Measurements from ENCODE around the gene NANOGP8. TPM values are rescaled to one million over a fixed set of nuclear protein-coding genes. Genes with fewer than 3 reads are reported as not detected.
A peak's percentile ranks its signal among the peaks of the same experiment; 100 is the strongest.

Gene NANOGP8
- total and polyA plus RNA-seq, 3 experiments from 2014 or later = not detected

GRCh38 chr15:35043373-35044095 lies 41.6 kb downstream of the NANOGP8 start:
- no peak overlapping the region for H3K4me3 ChIP-seq (ENCODE audit: low read length)
- Mint-ChIP-seq H3K9me3 (no peaks in the 10 kb centered on the region), H3K27me3 (peaks cover 0 to 7% of the 10 kb centered on the region in 2 donors), H3K27ac (peak overlapping the region in 2 of 8 donors; percentile 5 to 76), H3K4me3 (no peak overlapping the region), H3K36me3 (peaks cover 0 to 2% (median 0%) of the 10 kb centered on the region in 3 donors), H3K4me1 (no peaks in the 10 kb centered on the region)
- ChIA-PET CTCF (no interaction called here), POLR2A (no interaction called here)
- no peak overlapping the region for H3K27ac ChIP-seq (ENCODE audit: low read depth, low read length)
- no peaks in the 10 kb centered on the region for H3K9me3 ChIP-seq (ENCODE audit: low read length)
- H3K4me1 ChIP-seq (ENCODE audit: insufficient read depth, low read length) = no peaks in the 10 kb centered on the region
- DNase-seq = no peak
- no peaks in the 10 kb centered on the region for H3K36me3 ChIP-seq (ENCODE audit: insufficient read depth, low read length)
- H3K27me3 ChIP-seq (ENCODE audit: insufficient read depth, low read length, poor library complexity, severe bottlenecking) = no peaks in the 10 kb centered on the region

GRCh38 chr15:35040339-35041255 lies 44.5 kb downstream of the NANOGP8 start:
- DNase-seq = no peak
- H3K4me1 Mint-ChIP-seq = no peaks in the 10 kb centered on the region
- no peaks in the 10 kb centered on the region for H3K9me3 Mint-ChIP-seq
- Histone ChIP-seq H3K27me3 (ENCODE audit: insufficient read depth, low read length, poor library complexity, severe bottlenecking) (no peaks in the 10 kb centered on the region), H3K27ac (ENCODE audit: low read depth, low read length) (no peak overlapping the region), H3K4me3 (ENCODE audit: low read length) (no peak overlapping the region), H3K36me3 (ENCODE audit: insufficient read depth, low read length) (no peaks in the 10 kb centered on the region), H3K4me1 (ENCODE audit: insufficient read depth, low read length) (no peaks in the 10 kb centered on the region), H3K9me3 (ENCODE audit: low read length) (no peaks in the 10 kb centered on the region)
- H3K4me3 Mint-ChIP-seq = no peak overlapping the region
- peaks cover 0 to 2% (median 0%) of the 10 kb centered on the region in 3 donors for H3K36me3 Mint-ChIP-seq
- CTCF ChIA-PET = no interaction called here
- no peak overlapping the region for H3K27ac Mint-ChIP-seq
- POLR2A ChIA-PET = no interaction called here
- peaks cover 0 to 8% of the 10 kb centered on the region in 2 donors for H3K27me3 Mint-ChIP-seq

- H3K4me3 ChIP-seq (ENCODE audit: low read length) = no peak overlapping the region
- CTCF ChIA-PET = no interaction called here
- no peak overlapping the region for H3K27ac ChIP-seq (ENCODE audit: low read depth, low read length)
- H3K4me1 Mint-ChIP-seq = no peaks in the 10 kb centered on the region
- no peaks in the 10 kb centered on the region for H3K9me3 ChIP-seq (ENCODE audit: low read length)
- H3K27ac Mint-ChIP-seq = no peak overlapping the region
- peaks cover 0 to 8% of the 10 kb centered on the region in 2 donors for H3K27me3 Mint-ChIP-seq
- no peak overlapping the region for H3K4me3 Mint-ChIP-seq
- no peaks in the 10 kb centered on the region for H3K9me3 Mint-ChIP-seq
- POLR2A ChIA-PET = no interaction called here
- no peaks in the 10 kb centered on the region for H3K4me1 ChIP-seq (ENCODE audit: insufficient read depth, low read length)
- no peaks in the 10 kb centered on the region for H3K36me3 ChIP-seq (ENCODE audit: insufficient read depth, low read length)
- no peak for DNase-seq
- no peaks in the 10 kb centered on the region for H3K27me3 ChIP-seq (ENCODE audit: insufficient read depth, low read length, poor library complexity, severe bottlenecking)
- peaks cover 0 to 2% (median 0%) of the 10 kb centered on the region in 3 donors for H3K36me3 Mint-ChIP-seq
These were observed 46.3 kb downstream of the NANOGP8 start for GRCh38 chr15:35038626-35039451.

Other genes starting within 250 kb of the NANOGP8 start
- 10 to 100 TPM; 41.7 to 46.0 TPM for gene AQR, start 115.6 kb downstream of the NANOGP8 start, total RNA-seq
- gene AQR, start 115.6 kb downstream of the NANOGP8 start, polyA plus RNA-seq = 14.8 TPM
- gene ZNF770, start 97.0 kb downstream of the NANOGP8 start, total RNA-seq = 10 to 100 TPM; 63.6 to 68.0 TPM
- gene ZNF770, start 97.0 kb downstream of the NANOGP8 start, polyA plus RNA-seq = 112 TPM

All from CD8-positive, alpha-beta memory T cell (primary cell).